ENCODE results near the gene NKD2. TPM values are rescaled to one million over a fixed set of nuclear protein-coding genes. Genes with fewer than 3 reads are reported as not detected.

Gene NKD2
- total RNA-seq, 1 donor from 2014 or later: 20.6 TPM

GRCh38 chr5:1014781-1015221, 6.2 kb downstream of the NKD2 start:
- Mint-ChIP-seq H3K36me3 (ENCODE audit: low read depth) (no peaks in the 10 kb centered on the region), H3K27me3 (ENCODE audit: low read depth) (peaks cover 20% of the 10 kb centered on the region), H3K9me3 (no peaks in the 10 kb centered on the region)

GRCh38 chr5:1015507-1015906, 6.9 kb downstream of the NKD2 start:
- Mint-ChIP-seq H3K4me3 (no peak overlapping the region), H3K27me3 (ENCODE audit: low read depth) (peaks cover 13% of the 10 kb centered on the region), H3K27ac (ENCODE audit: unreplicated experiment) (no peak overlapping the region), H3K4me1 (peaks cover 17% of the 10 kb centered on the region), H3K9me3 (no peaks in the 10 kb centered on the region), H3K36me3 (ENCODE audit: low read depth) (no peaks in the 10 kb centered on the region)
- TF ChIP-seq CTCF (conservative IDR thresholded peaks at IDR 0.05): no peak
- DNase-seq (ENCODE audit: low read depth, low spot score): no peak

More at GRCh38 chr5:1014781-1015221, 6.2 kb downstream of the NKD2 start:
- peaks cover 21% of the 10 kb centered on the region for H3K4me1 Mint-ChIP-seq
- TF ChIP-seq CTCF (conservative IDR thresholded peaks at IDR 0.05): no peak
- no peak for DNase-seq (ENCODE audit: low read depth, low spot score)
- H3K27ac Mint-ChIP-seq (ENCODE audit: unreplicated experiment): no peak overlapping the region
- H3K4me3 Mint-ChIP-seq: no peak overlapping the region

GRCh38 chr5:1016036-1016435, 7.4 kb downstream of the NKD2 start:
- DNase-seq (ENCODE audit: low read depth, low spot score): no peak
- Mint-ChIP-seq H3K4me3 (no peak overlapping the region), H3K9me3 (no peaks in the 10 kb centered on the region), H3K27me3 (ENCODE audit: low read depth) (peaks cover 7% of the 10 kb centered on the region), H3K27ac (ENCODE audit: unreplicated experiment) (no peak overlapping the region), H3K4me1 (peaks cover 15% of the 10 kb centered on the region), H3K36me3 (ENCODE audit: low read depth) (no peaks in the 10 kb centered on the region)
- TF ChIP-seq CTCF (conservative IDR thresholded peaks at IDR 0.05): no peak

- H3K9me3 Mint-ChIP-seq: no peaks in the 10 kb centered on the region
- no peaks in the 10 kb centered on the region for H3K36me3 Mint-ChIP-seq (ENCODE audit: low read depth)
- no peak for TF ChIP-seq CTCF (conservative IDR thresholded peaks at IDR 0.05)
- peak overlapping the region; percentile 38 for H3K4me3 Mint-ChIP-seq
- H3K27ac Mint-ChIP-seq (ENCODE audit: unreplicated experiment): no peak overlapping the region
- no peak for DNase-seq (ENCODE audit: low read depth, low spot score)
- peaks cover 3% of the 10 kb centered on the region for H3K27me3 Mint-ChIP-seq (ENCODE audit: low read depth)
- peaks cover 11% of the 10 kb centered on the region for H3K4me1 Mint-ChIP-seq
Measured at GRCh38 chr5:1016476-1016875, 7.9 kb downstream of the NKD2 start.

- no peak overlapping the region for H3K4me3 Mint-ChIP-seq
- H3K36me3 Mint-ChIP-seq (ENCODE audit: low read depth): no peaks in the 10 kb centered on the region
- no peaks in the 10 kb centered on the region for H3K9me3 Mint-ChIP-seq
- no peaks in the 10 kb centered on the region for H3K27me3 Mint-ChIP-seq (ENCODE audit: low read depth)
- TF ChIP-seq CTCF (conservative IDR thresholded peaks at IDR 0.05): no peak
- no peak for DNase-seq (ENCODE audit: low read depth, low spot score)
- peaks cover 11% of the 10 kb centered on the region for H3K4me1 Mint-ChIP-seq
- H3K27ac Mint-ChIP-seq (ENCODE audit: unreplicated experiment): no peak overlapping the region
Measured at GRCh38 chr5:1017056-1017455, 8.5 kb downstream of the NKD2 start.
